ENCODE results near the gene KLHL6. TPM values are rescaled to one million over a fixed set of nuclear protein-coding genes. Genes with fewer than 3 reads are reported as not detected.
A peak's percentile ranks its signal among the peaks of the same experiment; 100 is the strongest.

Gene KLHL6
- total RNA-seq, 1 donor from 2014 or later: 0.41 TPM

Small RNAs within 50 kb of the gene (small RNA-seq; reads per million reads assigned to genes)
- gene RF00092 (not detected), gene RF00394 (not detected), gene RF01241 (not detected), gene SNORA63D (14.1 reads per million, percentile 96 among the genes with 10 or more reads in this experiment)

Other genes with a start within 250 kb of the KLHL6 start
- gene MCF2L2, start 127.1 kb downstream of the KLHL6 start, total RNA-seq: 42.0 TPM
- gene KLHL24, start 79.9 kb upstream of the KLHL6 start, total RNA-seq: 343 TPM
- gene YEATS2, start 142.1 kb upstream of the KLHL6 start, total RNA-seq: 56.7 TPM